Breast epithelium (tissue), 3 donors: ENCODE results near the gene MTNR1B.

Experiments used
- CTCF ChIP-seq, 3 donors: fragments of 450-650 bp; IDR thresholded peaks; one replicate each; pipeline ENCODE4 v1.5.1; 2016 to 2017; ENCODE audit warnings: antibody characterized with exemption in 3 of 3, mild to moderate bottlenecking in 3 of 3, moderate library complexity in 3 of 3
- POLR2AphosphoS5 ChIP-seq, 3 donors: sonication (generic); formaldehyde crosslinking; IDR thresholded peaks; one replicate each; pipeline ENCODE4 v1.6.1; 2017; ENCODE audit warnings: antibody characterized with exemption in 3 of 3

- TF ChIP-seq CTCF (IDR thresholded peaks at IDR 0.05) (no peak), POLR2AphosphoS5 (IDR thresholded peaks at IDR 0.05) (no peak)
These were observed 51.0 kb downstream of the MTNR1B start for GRCh38 chr11:93020248-93021046.
